ENCODE measurements around the gene SERPINB1.

SERPINB1 gene

GRCh38 chr6:2830183-2830582 lies 11.5 kb downstream of the SERPINB1 start:
- Histone ChIP-seq H3K27ac (no peak overlapping the region), H3K4me3 (no peak overlapping the region)
- no peak for DNase-seq (ENCODE audit: low spot score)
- TF ChIP-seq, protein P1, sequence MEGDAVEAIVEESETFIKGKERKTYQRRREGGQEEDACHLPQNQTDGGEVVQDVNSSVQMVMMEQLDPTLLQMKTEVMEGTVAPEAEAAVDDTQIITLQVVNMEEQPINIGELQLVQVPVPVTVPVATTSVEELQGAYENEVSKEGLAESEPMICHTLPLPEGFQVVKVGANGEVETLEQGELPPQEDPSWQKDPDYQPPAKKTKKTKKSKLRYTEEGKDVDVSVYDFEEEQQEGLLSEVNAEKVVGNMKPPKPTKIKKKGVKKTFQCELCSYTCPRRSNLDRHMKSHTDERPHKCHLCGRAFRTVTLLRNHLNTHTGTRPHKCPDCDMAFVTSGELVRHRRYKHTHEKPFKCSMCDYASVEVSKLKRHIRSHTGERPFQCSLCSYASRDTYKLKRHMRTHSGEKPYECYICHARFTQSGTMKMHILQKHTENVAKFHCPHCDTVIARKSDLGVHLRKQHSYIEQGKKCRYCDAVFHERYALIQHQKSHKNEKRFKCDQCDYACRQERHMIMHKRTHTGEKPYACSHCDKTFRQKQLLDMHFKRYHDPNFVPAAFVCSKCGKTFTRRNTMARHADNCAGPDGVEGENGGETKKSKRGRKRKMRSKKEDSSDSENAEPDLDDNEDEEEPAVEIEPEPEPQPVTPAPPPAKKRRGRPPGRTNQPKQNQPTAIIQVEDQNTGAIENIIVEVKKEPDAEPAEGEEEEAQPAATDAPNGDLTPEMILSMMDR (IDR thresholded peaks at IDR 0.05) = no peak

DNA sequence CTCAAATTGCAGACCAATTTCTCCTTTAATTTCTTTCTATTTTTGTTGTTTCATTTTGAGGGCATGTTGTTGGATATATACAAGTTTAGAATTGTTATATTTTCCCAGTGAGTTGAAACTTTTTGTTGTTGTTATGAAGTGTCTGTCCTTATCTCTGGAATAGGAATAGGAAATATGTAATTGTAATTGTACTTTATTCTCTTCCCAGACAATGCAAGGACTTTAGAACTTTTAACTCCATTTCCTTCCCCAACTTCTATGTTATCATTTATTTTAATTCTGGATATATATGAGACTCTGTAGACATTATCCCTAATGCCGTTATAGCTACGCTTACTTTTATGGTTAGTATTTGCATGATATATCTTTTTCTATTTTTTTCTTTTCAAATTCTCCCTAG lies 12.4 kb downstream of the SERPINB1 start:
- TF ChIP-seq, protein P1 (IDR thresholded peaks at IDR 0.05) = no peak
- DNase-seq (ENCODE audit: low spot score) = no peak
- H3K27ac ChIP-seq = no peak overlapping the region
- H3K4me3 ChIP-seq = no peak overlapping the region

- Histone ChIP-seq H3K4me3 (no peak overlapping the region), H3K27ac (no peak overlapping the region)
- TF ChIP-seq, protein P1 (IDR thresholded peaks at IDR 0.05) = no peak
- no peak for DNase-seq (ENCODE audit: low spot score)
These were observed 13.0 kb downstream of the SERPINB1 start for GRCh38 chr6:2828629-2829028.

GRCh38 chr6:2827142-2827541 lies 14.5 kb downstream of the SERPINB1 start:
- TF ChIP-seq, protein P1 (IDR thresholded peaks at IDR 0.05) = no peak
- H3K4me3 ChIP-seq = no peak overlapping the region
- no peak for DNase-seq (ENCODE audit: low spot score)
- no peak overlapping the region for H3K27ac ChIP-seq

DNA sequence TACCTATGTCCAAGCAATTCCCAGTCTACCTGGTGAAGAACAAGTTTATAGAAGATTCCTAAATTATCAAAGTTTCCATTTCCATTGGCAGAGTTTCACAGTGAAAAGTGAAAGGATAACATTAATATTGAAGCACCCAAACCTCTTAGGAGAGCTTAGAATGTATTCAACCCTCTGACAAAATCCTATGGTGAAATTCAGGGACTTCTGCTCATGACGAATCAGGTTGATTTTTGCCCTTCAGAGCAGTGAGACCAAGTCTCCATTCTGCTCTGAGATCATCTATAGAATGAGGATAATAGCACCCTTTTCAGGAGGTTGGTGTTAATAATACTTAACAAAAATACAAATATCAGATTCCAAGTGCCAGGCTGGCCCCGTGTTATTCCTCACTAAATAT lies 15.5 kb downstream of the SERPINB1 start:
- H3K27ac ChIP-seq = no peak overlapping the region
- no peak for DNase-seq (ENCODE audit: low spot score)
- no peak overlapping the region for H3K4me3 ChIP-seq
- TF ChIP-seq, protein P1 (IDR thresholded peaks at IDR 0.05) = no peak

GRCh38 chr6:2823104-2823850 lies 18.4 kb downstream of the SERPINB1 start:
- TF ChIP-seq, protein P1 (IDR thresholded peaks at IDR 0.05) = no peak
- Histone ChIP-seq H3K27ac (no peak overlapping the region), H3K4me3 (no peak overlapping the region)
- no peak for DNase-seq (ENCODE audit: low spot score)

- no peak for DNase-seq (ENCODE audit: low spot score)
- H3K27ac ChIP-seq = no peak overlapping the region
- TF ChIP-seq, protein P1 (IDR thresholded peaks at IDR 0.05) = no peak
- no peak overlapping the region for H3K4me3 ChIP-seq
These were observed 20.1 kb downstream of the SERPINB1 start for GRCh38 chr6:2821554-2821953.
